Activated naive CD4-positive, alpha-beta T cell treated with anti-CD3 and anti-CD28 coated beads for 36 hours (primary cell): ENCODE results near the gene EVL. TPM values are rescaled to one million over a fixed set of nuclear protein-coding genes. Genes with fewer than 3 reads are reported as not detected.

Experiments used
- CTCF ChIA-PET: fragments of 350-600 bp; sonication (Branson Sonifier 250); formaldehyde crosslinking; loops from one replicate; lab custom pipeline; 2021; ENCODE audit warnings: antibody characterized with exemption; lab: Charles Lee
- DNase-seq: peaks from one replicate; pipeline ENCODE4 v3.0.0-alpha.2; 2020
- H3K27ac Mint-ChIP-seq: one replicate; pipeline ENCODE4 v1.8.0; 2021; ENCODE audit warnings: mild to moderate bottlenecking, mixed read lengths
- H3K27me3 Mint-ChIP-seq: one replicate; pipeline ENCODE4 v1.8.0; 2021; ENCODE audit warnings: low read depth, mixed read lengths
- H3K36me3 Mint-ChIP-seq: one replicate; pipeline ENCODE4 v1.8.0; 2021; ENCODE audit warnings: low read depth, mixed read lengths
- H3K4me1 Mint-ChIP-seq: one replicate; pipeline ENCODE4 v1.8.0; 2021; ENCODE audit warnings: low read depth, mixed read lengths
- H3K4me3 Mint-ChIP-seq: one replicate; pipeline ENCODE4 v1.8.0; 2021; ENCODE audit warnings: mild to moderate bottlenecking, moderate library complexity, mixed read lengths
- H3K9me3 Mint-ChIP-seq: one replicate; pipeline ENCODE4 v1.8.0; 2021; ENCODE audit warnings: mixed read lengths
- intact Hi-C: fragments of 100-400 bp; cut with micrococcal nuclease; formaldehyde crosslinking; loops from one replicate; pipeline ENCODE4 v1.15.1; 2023
- total RNA-seq, 2 experiments: library from RNA; stranded (reverse); gene quantifications; one replicate each; pipeline ENCODE4 v1.2.3, GENCODE V29; 2021

Gene EVL
- total RNA-seq, 2 experiments from 2014 or later: 173 to 175 TPM

- peak overlapping the region; percentile 54 for H3K27ac Mint-ChIP-seq
- no peaks in the 10 kb centered on the region for H3K27me3 Mint-ChIP-seq
- intact Hi-C loops: no loop called here
- H3K36me3 Mint-ChIP-seq: peaks cover 3% of the 10 kb centered on the region
- no peaks in the 10 kb centered on the region for H3K9me3 Mint-ChIP-seq
- H3K4me1 Mint-ChIP-seq: peaks cover 33% of the 10 kb centered on the region
- CTCF ChIA-PET: interaction anchor here (1.1 to 3.1 kb wide), 3 partner anchors 10 to 133 kb away, joined by 3 to 14 read pairs (median 3); no protein-coding TSS in a partner anchor
- H3K4me3 Mint-ChIP-seq: no peak overlapping the region
- DNase-seq: no peak
Observed at GRCh38 chr14:100115726-100116125, 50.5 kb downstream of the EVL start.

GRCh38 chr14:100116134-100116533 is 50.9 kb downstream of the EVL start:
- CTCF ChIA-PET: interaction anchor here (1.1 to 3.1 kb wide), 3 partner anchors 10 to 134 kb away, joined by 3 to 14 read pairs (median 3); no protein-coding TSS in a partner anchor
- H3K36me3 Mint-ChIP-seq: peaks cover 3% of the 10 kb centered on the region
- H3K27ac Mint-ChIP-seq: peak overlapping the region; percentile 54
- intact Hi-C loops: no loop called here
- H3K9me3 Mint-ChIP-seq: no peaks in the 10 kb centered on the region
- H3K4me3 Mint-ChIP-seq: no peak overlapping the region
- no peaks in the 10 kb centered on the region for H3K27me3 Mint-ChIP-seq
- no peak for DNase-seq
- peaks cover 33% of the 10 kb centered on the region for H3K4me1 Mint-ChIP-seq

- DNase-seq: no peak
- Mint-ChIP-seq H3K9me3 (no peaks in the 10 kb centered on the region), H3K27me3 (no peaks in the 10 kb centered on the region), H3K36me3 (peaks cover 3% of the 10 kb centered on the region), H3K4me1 (peaks cover 33% of the 10 kb centered on the region), H3K27ac (no peak overlapping the region), H3K4me3 (no peak overlapping the region)
- CTCF ChIA-PET: interaction anchor here (1.9 to 3.1 kb wide), 2 partner anchors 8 to 134 kb away, joined by 8 to 14 read pairs; no protein-coding TSS in a partner anchor
- intact Hi-C loops: no loop called here
Observed at GRCh38 chr14:100117026-100117425, 51.8 kb downstream of the EVL start.

- CTCF ChIA-PET: interaction anchor here (1.1 to 3.1 kb wide), 4 partner anchors 9 to 135 kb away, joined by 3 to 14 read pairs (median 7); no protein-coding TSS in a partner anchor
- no peaks in the 10 kb centered on the region for H3K9me3 Mint-ChIP-seq
- peaks cover 3% of the 10 kb centered on the region for H3K36me3 Mint-ChIP-seq
- peak overlapping the region; percentile 75 for H3K27ac Mint-ChIP-seq
- no peaks in the 10 kb centered on the region for H3K27me3 Mint-ChIP-seq
- H3K4me1 Mint-ChIP-seq: peaks cover 27% of the 10 kb centered on the region
- intact Hi-C loops: no loop called here
- no peak for DNase-seq
- H3K4me3 Mint-ChIP-seq: no peak overlapping the region
Observed at GRCh38 chr14:100117633-100118395, 52.6 kb downstream of the EVL start.

GRCh38 chr14:100118396-100119011 is 53.3 kb downstream of the EVL start:
- H3K27ac Mint-ChIP-seq: peak overlapping the region; percentile 75
- no peak overlapping the region for H3K4me3 Mint-ChIP-seq
- CTCF ChIA-PET: interaction anchor here (1.1 to 3.1 kb wide), 5 partner anchors 10 to 136 kb away, joined by 3 to 14 read pairs (median 6); no protein-coding TSS in a partner anchor
- peaks cover 3% of the 10 kb centered on the region for H3K36me3 Mint-ChIP-seq
- H3K4me1 Mint-ChIP-seq: peaks cover 21% of the 10 kb centered on the region
- H3K9me3 Mint-ChIP-seq: no peaks in the 10 kb centered on the region
- intact Hi-C loops: no loop called here
- DNase-seq: no peak
- no peaks in the 10 kb centered on the region for H3K27me3 Mint-ChIP-seq

GRCh38 chr14:100119251-100119650 is 54.0 kb downstream of the EVL start:
- CTCF ChIA-PET: interaction anchor here (1.1 to 1.7 kb wide), 2 partner anchors 36 to 74 kb away, joined by 3 to 6 read pairs; no protein-coding TSS in a partner anchor
- Mint-ChIP-seq H3K27me3 (no peaks in the 10 kb centered on the region), H3K4me1 (peaks cover 20% of the 10 kb centered on the region), H3K36me3 (peaks cover 5% of the 10 kb centered on the region), H3K4me3 (no peak overlapping the region), H3K9me3 (no peaks in the 10 kb centered on the region), H3K27ac (peak overlapping the region; percentile 73)
- intact Hi-C loops: no loop called here
- no peak for DNase-seq

- peaks cover 12% of the 10 kb centered on the region for H3K36me3 Mint-ChIP-seq
- no peaks in the 10 kb centered on the region for H3K27me3 Mint-ChIP-seq
- peaks cover 20% of the 10 kb centered on the region for H3K4me1 Mint-ChIP-seq
- peak overlapping the region; percentile 7 for H3K27ac Mint-ChIP-seq
- H3K9me3 Mint-ChIP-seq: no peaks in the 10 kb centered on the region
- CTCF ChIA-PET: interaction anchor here (0.8 to 2.4 kb wide), 4 partner anchors 12 to 144 kb away, joined by 3 to 7 read pairs (median 5); no protein-coding TSS in a partner anchor
- intact Hi-C loops: no loop called here
- no peak for DNase-seq
- no peak overlapping the region for H3K4me3 Mint-ChIP-seq
Observed at GRCh38 chr14:100120522-100121269, 55.5 kb downstream of the EVL start.

GRCh38 chr14:100121643-100122480 is 56.6 kb downstream of the EVL start:
- Mint-ChIP-seq H3K4me3 (no peak overlapping the region), H3K27ac (peak overlapping the region; percentile 34), H3K4me1 (peaks cover 20% of the 10 kb centered on the region), H3K27me3 (no peaks in the 10 kb centered on the region), H3K36me3 (peaks cover 12% of the 10 kb centered on the region), H3K9me3 (no peaks in the 10 kb centered on the region)
- DNase-seq: no peak
- intact Hi-C loops: no loop called here
- CTCF ChIA-PET: interaction anchor here (0.5 to 2.4 kb wide), 4 partner anchors 14 to 91 kb away, joined by 3 to 7 read pairs (median 6); no protein-coding TSS in a partner anchor

- no peak for DNase-seq
- no peak overlapping the region for H3K4me3 Mint-ChIP-seq
- intact Hi-C loops: no loop called here
- H3K27me3 Mint-ChIP-seq: no peaks in the 10 kb centered on the region
- H3K27ac Mint-ChIP-seq: no peak overlapping the region
- no peaks in the 10 kb centered on the region for H3K9me3 Mint-ChIP-seq
- H3K4me1 Mint-ChIP-seq: peaks cover 15% of the 10 kb centered on the region
- peaks cover 17% of the 10 kb centered on the region for H3K36me3 Mint-ChIP-seq
- CTCF ChIA-PET: interaction anchor here (0.5 to 2.4 kb wide), 3 partner anchors 14 to 90 kb away, joined by 4 to 7 read pairs (median 7); no protein-coding TSS in a partner anchor
Observed at GRCh38 chr14:100122481-100123223, 57.4 kb downstream of the EVL start.

- no peaks in the 10 kb centered on the region for H3K9me3 Mint-ChIP-seq
- no peak for DNase-seq
- H3K4me1 Mint-ChIP-seq: peaks cover 5% of the 10 kb centered on the region
- H3K27ac Mint-ChIP-seq: no peak overlapping the region
- CTCF ChIA-PET: no interaction called here
- no peak overlapping the region for H3K4me3 Mint-ChIP-seq
- peaks cover 14% of the 10 kb centered on the region for H3K36me3 Mint-ChIP-seq
- H3K27me3 Mint-ChIP-seq: no peaks in the 10 kb centered on the region
- intact Hi-C loops: no loop called here
Observed at GRCh38 chr14:100123618-100124017, 58.4 kb downstream of the EVL start.
